ENCODE results near the gene FOXA2. TPM values are rescaled to one million over a fixed set of nuclear protein-coding genes. Genes with fewer than 3 reads are reported as not detected.

FOXA2 gene
- total RNA-seq, 1 donor = not detected

Small RNA genes lying within 50 kb of the gene (small RNA-seq; reads per million reads assigned to genes)
- gene LINC00261 = not detected

Measured in osteoblast (primary cell).